ENCODE results near the gene NTSR2. TPM values are rescaled to one million over a fixed set of nuclear protein-coding genes. Genes with fewer than 3 reads are reported as not detected.

NTSR2 gene
- total RNA-seq, 1 donor from 2014 or later: not detected

DNA sequence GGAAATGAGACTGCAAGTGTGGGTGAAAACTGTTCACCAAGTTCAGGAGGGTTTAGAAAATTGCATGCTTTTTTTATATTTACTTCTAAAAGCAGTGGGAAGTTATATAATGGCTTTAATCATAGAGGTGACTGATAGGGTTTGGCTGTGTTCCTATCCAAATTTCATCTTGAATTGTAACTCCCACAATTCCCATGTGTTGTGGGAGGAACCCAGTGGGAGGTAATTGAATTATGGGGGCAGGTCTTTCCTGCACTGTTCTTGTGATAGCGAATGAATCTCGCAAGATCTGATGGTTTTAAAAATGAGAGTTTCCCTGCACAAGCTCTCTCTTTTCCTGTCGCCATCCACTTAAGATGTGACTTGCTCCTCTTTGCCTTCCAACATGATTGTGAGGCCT is 35.7 kb upstream of the NTSR2 start:
- Histone ChIP-seq H3K4me3 (ENCODE audit: insufficient read depth, low read depth, low read length) (no peak overlapping the region), H3K36me3 (ENCODE audit: insufficient read depth, low read length) (no peaks in the 10 kb centered on the region), H2AFZ (ENCODE audit: low read depth, low read length) (no peak overlapping the region), H3K4me2 (ENCODE audit: low read length) (no peak overlapping the region), H3K79me2 (ENCODE audit: insufficient read depth, low read length) (no peaks in the 10 kb centered on the region), H3K27me3 (ENCODE audit: insufficient read depth, low read length) (no peaks in the 10 kb centered on the region), H3K27ac (ENCODE audit: low read depth, low read length) (no peak overlapping the region), H3K4me1 (ENCODE audit: insufficient read depth, low read length) (peaks cover 18% of the 10 kb centered on the region), H4K20me1 (ENCODE audit: insufficient read depth, low read length) (no peaks in the 10 kb centered on the region), H3K9me3 (ENCODE audit: insufficient read depth, low read depth, low read length) (no peaks in the 10 kb centered on the region), H3K9ac (ENCODE audit: low read length) (no peak overlapping the region)
- peaks cover 11% of the 10 kb centered on the region for H3K27me3 Mint-ChIP-seq (ENCODE audit: low read depth, unreplicated experiment)
- TF ChIP-seq, protein P1, sequence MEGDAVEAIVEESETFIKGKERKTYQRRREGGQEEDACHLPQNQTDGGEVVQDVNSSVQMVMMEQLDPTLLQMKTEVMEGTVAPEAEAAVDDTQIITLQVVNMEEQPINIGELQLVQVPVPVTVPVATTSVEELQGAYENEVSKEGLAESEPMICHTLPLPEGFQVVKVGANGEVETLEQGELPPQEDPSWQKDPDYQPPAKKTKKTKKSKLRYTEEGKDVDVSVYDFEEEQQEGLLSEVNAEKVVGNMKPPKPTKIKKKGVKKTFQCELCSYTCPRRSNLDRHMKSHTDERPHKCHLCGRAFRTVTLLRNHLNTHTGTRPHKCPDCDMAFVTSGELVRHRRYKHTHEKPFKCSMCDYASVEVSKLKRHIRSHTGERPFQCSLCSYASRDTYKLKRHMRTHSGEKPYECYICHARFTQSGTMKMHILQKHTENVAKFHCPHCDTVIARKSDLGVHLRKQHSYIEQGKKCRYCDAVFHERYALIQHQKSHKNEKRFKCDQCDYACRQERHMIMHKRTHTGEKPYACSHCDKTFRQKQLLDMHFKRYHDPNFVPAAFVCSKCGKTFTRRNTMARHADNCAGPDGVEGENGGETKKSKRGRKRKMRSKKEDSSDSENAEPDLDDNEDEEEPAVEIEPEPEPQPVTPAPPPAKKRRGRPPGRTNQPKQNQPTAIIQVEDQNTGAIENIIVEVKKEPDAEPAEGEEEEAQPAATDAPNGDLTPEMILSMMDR (IDR thresholded peaks at IDR 0.05; ENCODE audit: insufficient read depth, low read depth, low read length): no peak
- no peak for TF ChIP-seq EZH2 (IDR thresholded peaks at IDR 0.05; ENCODE audit: insufficient read depth, low read length)
- H3K36me3 Mint-ChIP-seq (ENCODE audit: low read depth, unreplicated experiment): peaks cover 5% of the 10 kb centered on the region
- peaks cover 8% of the 10 kb centered on the region for H3K4me1 Mint-ChIP-seq (ENCODE audit: low read depth, unreplicated experiment)
- no peak overlapping the region for H3K27ac Mint-ChIP-seq (ENCODE audit: unreplicated experiment)
- H3K4me3 Mint-ChIP-seq (ENCODE audit: unreplicated experiment): no peak overlapping the region
- no peak for FAIRE-seq
- no peak for DNase-seq (ENCODE audit: low read depth)
- H3K9me3 Mint-ChIP-seq (ENCODE audit: unreplicated experiment): peaks cover 17% of the 10 kb centered on the region

DNA sequence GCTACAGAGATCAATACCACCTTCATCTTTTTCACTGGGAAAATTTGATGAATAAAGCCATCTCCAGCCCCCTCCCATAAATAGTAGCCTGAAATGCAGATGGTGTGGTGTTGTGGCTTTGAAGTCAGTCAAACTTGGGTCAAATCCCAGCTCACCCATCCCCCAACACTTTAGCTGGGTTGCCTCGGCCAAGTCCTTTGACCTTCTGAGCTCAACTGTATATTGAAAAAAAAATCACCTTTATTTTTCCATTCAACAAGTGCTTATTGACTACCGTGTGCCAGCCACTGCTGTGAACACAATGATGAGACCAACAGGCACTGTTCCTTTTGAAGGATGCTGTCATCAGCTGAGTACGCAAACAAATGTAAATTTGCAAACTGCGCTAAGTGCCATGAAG is 35.1 kb upstream of the NTSR2 start:
- Mint-ChIP-seq H3K36me3 (ENCODE audit: low read depth, unreplicated experiment) (peaks cover 5% of the 10 kb centered on the region), H3K9me3 (ENCODE audit: unreplicated experiment) (peaks cover 17% of the 10 kb centered on the region), H3K27me3 (ENCODE audit: low read depth, unreplicated experiment) (peaks cover 11% of the 10 kb centered on the region), H3K4me3 (ENCODE audit: unreplicated experiment) (no peak overlapping the region), H3K27ac (ENCODE audit: unreplicated experiment) (no peak overlapping the region), H3K4me1 (ENCODE audit: low read depth, unreplicated experiment) (peaks cover 7% of the 10 kb centered on the region)
- DNase-seq (ENCODE audit: low read depth): no peak
- Histone ChIP-seq H3K36me3 (ENCODE audit: insufficient read depth, low read length) (no peaks in the 10 kb centered on the region), H2AFZ (ENCODE audit: low read depth, low read length) (no peak overlapping the region), H3K27me3 (ENCODE audit: insufficient read depth, low read length) (no peaks in the 10 kb centered on the region), H3K9ac (ENCODE audit: low read length) (no peak overlapping the region), H3K4me1 (ENCODE audit: insufficient read depth, low read length) (peaks cover 12% of the 10 kb centered on the region), H3K4me3 (ENCODE audit: insufficient read depth, low read depth, low read length) (no peak overlapping the region), H3K27ac (ENCODE audit: low read depth, low read length) (no peak overlapping the region), H4K20me1 (ENCODE audit: insufficient read depth, low read length) (no peaks in the 10 kb centered on the region), H3K9me3 (ENCODE audit: insufficient read depth, low read depth, low read length) (no peaks in the 10 kb centered on the region), H3K4me2 (ENCODE audit: low read length) (no peak overlapping the region), H3K79me2 (ENCODE audit: insufficient read depth, low read length) (no peaks in the 10 kb centered on the region)
- no peak for FAIRE-seq
- TF ChIP-seq EZH2 (IDR thresholded peaks at IDR 0.05; ENCODE audit: insufficient read depth, low read length): no peak
- TF ChIP-seq, protein P1 (IDR thresholded peaks at IDR 0.05; ENCODE audit: insufficient read depth, low read depth, low read length): no peak

DNA sequence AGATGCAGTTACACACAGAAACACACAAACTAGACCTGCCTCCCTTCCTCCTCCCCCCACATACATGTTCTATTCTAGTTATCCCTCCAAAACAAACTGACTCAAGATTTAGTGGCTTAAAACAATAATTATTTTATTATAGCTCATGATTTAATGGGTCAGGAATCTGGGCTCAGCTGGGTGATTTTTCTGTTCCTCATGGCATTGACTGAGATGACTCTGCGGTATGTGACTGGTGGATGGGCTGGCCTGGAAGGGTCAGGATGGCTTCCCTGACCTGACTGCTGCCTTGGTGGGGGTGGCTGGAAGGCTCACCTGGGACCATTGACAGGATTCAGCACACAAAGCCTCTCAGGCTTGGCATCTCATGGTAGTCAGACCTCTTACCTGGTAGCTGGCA is 33.7 kb upstream of the NTSR2 start:
- Histone ChIP-seq H3K4me3 (ENCODE audit: insufficient read depth, low read depth, low read length) (no peak overlapping the region), H3K27me3 (ENCODE audit: insufficient read depth, low read length) (no peaks in the 10 kb centered on the region), H4K20me1 (ENCODE audit: insufficient read depth, low read length) (no peaks in the 10 kb centered on the region), H3K4me1 (ENCODE audit: insufficient read depth, low read length) (peaks cover 6% of the 10 kb centered on the region), H3K36me3 (ENCODE audit: insufficient read depth, low read length) (no peaks in the 10 kb centered on the region), H3K4me2 (ENCODE audit: low read length) (peak overlapping the region; percentile 29), H3K9ac (ENCODE audit: low read length) (no peak overlapping the region), H3K79me2 (ENCODE audit: insufficient read depth, low read length) (no peaks in the 10 kb centered on the region), H2AFZ (ENCODE audit: low read depth, low read length) (no peak overlapping the region), H3K27ac (ENCODE audit: low read depth, low read length) (no peak overlapping the region), H3K9me3 (ENCODE audit: insufficient read depth, low read depth, low read length) (no peaks in the 10 kb centered on the region)
- peaks cover 13% of the 10 kb centered on the region for H3K27me3 Mint-ChIP-seq (ENCODE audit: low read depth, unreplicated experiment)
- peaks cover 5% of the 10 kb centered on the region for H3K4me1 Mint-ChIP-seq (ENCODE audit: low read depth, unreplicated experiment)
- no peak overlapping the region for H3K27ac Mint-ChIP-seq (ENCODE audit: unreplicated experiment)
- no peak overlapping the region for H3K4me3 Mint-ChIP-seq (ENCODE audit: unreplicated experiment)
- peaks cover 19% of the 10 kb centered on the region for H3K9me3 Mint-ChIP-seq (ENCODE audit: unreplicated experiment)
- FAIRE-seq (no peak), DNase-seq (ENCODE audit: low read depth) (peak; percentile 39)
- H3K36me3 Mint-ChIP-seq (ENCODE audit: low read depth, unreplicated experiment): peaks cover 5% of the 10 kb centered on the region
- TF ChIP-seq, protein P1 (IDR thresholded peaks at IDR 0.05; ENCODE audit: insufficient read depth, low read depth, low read length): no peak
- TF ChIP-seq EZH2 (IDR thresholded peaks at IDR 0.05; ENCODE audit: insufficient read depth, low read length): no peak
